MM.1S (cell line): ENCODE results near the gene CAPN15.

ENCODE experiments used
- DNase-seq: peaks from one replicate; pipeline ENCODE4 v3.0.0-alpha.2; 2015
- H2AFZ ChIP-seq: fragments of 300-600 bp; sonication (generic); 2 replicates; pipeline ENCODE4 v1.6.0; 2016; ENCODE audit warnings: antibody characterized with exemption, low read length
- H3F3A ChIP-seq: fragments of 300-600 bp; sonication (generic); 2 replicates; pipeline ENCODE4 v1.6.1; 2016; ENCODE audit warnings: mild to moderate bottlenecking, antibody characterized with exemption, low read length, moderate library complexity, mixed read lengths; ENCODE audit not compliant: insufficient read depth
- H3K27ac ChIP-seq: fragments of 300-600 bp; sonication (generic); 2 replicates; pipeline ENCODE4 v1.5.1; 2016; ENCODE audit warnings: mild to moderate bottlenecking, low read length
- H3K27me3 ChIP-seq: fragments of 300-600 bp; sonication (generic); replicated peaks from 2 replicates; pipeline ENCODE4 v1.6.0; 2016; ENCODE audit warnings: low read length; ENCODE audit not compliant: insufficient read depth
- H3K36me3 ChIP-seq: fragments of 300-600 bp; sonication (generic); replicated peaks from 2 replicates; pipeline ENCODE4 v1.6.1; 2016; ENCODE audit warnings: mild to moderate bottlenecking, low read length, mixed read lengths; ENCODE audit not compliant: insufficient read depth
- H3K4me1 ChIP-seq: fragments of 300-600 bp; sonication (generic); 2 replicates; pipeline ENCODE4 v1.6.1; 2016; ENCODE audit warnings: low read length, mixed read lengths
- H3K4me2 ChIP-seq: fragments of 300-600 bp; sonication (generic); 2 replicates; pipeline ENCODE4 v1.6.0; 2016; ENCODE audit warnings: low read depth, low read length
- H3K4me3 ChIP-seq: fragments of 300-600 bp; sonication (generic); 2 replicates; pipeline ENCODE4 v1.5.1; 2016; ENCODE audit warnings: low read length, mixed read lengths
- H3K79me2 ChIP-seq: fragments of 300-600 bp; sonication (generic); 2 replicates; pipeline ENCODE4 v1.6.1; 2016; ENCODE audit warnings: mixed run types, low read length, mixed read lengths
- H3K9ac ChIP-seq: fragments of 300-600 bp; sonication (generic); 2 replicates; pipeline ENCODE4 v1.6.1; 2016; ENCODE audit warnings: low read length, mixed read lengths
- H3K9me2 ChIP-seq: fragments of 300-600 bp; sonication (generic); replicated peaks from 2 replicates; pipeline ENCODE4 v1.6.1; 2016; ENCODE audit warnings: mild to moderate bottlenecking, low read length, mixed read lengths; ENCODE audit not compliant: insufficient read depth
- H3K9me3 ChIP-seq: fragments of 300-600 bp; sonication (generic); replicated peaks from 2 replicates; pipeline ENCODE4 v1.6.1; 2016; ENCODE audit warnings: mild to moderate bottlenecking, low read length, mixed read lengths; ENCODE audit not compliant: insufficient read depth
- H4K20me1 ChIP-seq: fragments of 300-600 bp; sonication (generic); 2 replicates; pipeline ENCODE4 v1.6.1; 2016; ENCODE audit warnings: mild to moderate bottlenecking, low read length, moderate library complexity, mixed read lengths; ENCODE audit not compliant: insufficient read depth
- CTCF ChIP-seq: fragments of 300-600 bp; sonication (generic); IDR thresholded peaks from 2 replicates; pipeline ENCODE4 v1.5.1; 2016; ENCODE audit warnings: antibody characterized with exemption, low read length, mixed read lengths
- EZH2 ChIP-seq: fragments of 300-600 bp; sonication (generic); optimal IDR thresholded peaks from 2 replicates; pipeline ENCODE3; 2017; ENCODE audit warnings: low read depth, mild to moderate bottlenecking, antibody characterized with exemption, low read length, mixed read lengths
- EZH2phosphoT487 ChIP-seq: fragments of 300-600 bp; sonication (generic); IDR thresholded peaks from 2 replicates; pipeline ENCODE4 v1.6.1; 2018; ENCODE audit warnings: antibody characterized with exemption, low read length

The CAPN15 gene

GRCh38 chr16:520847-521246, 6.7 kb upstream of the CAPN15 start:
- Histone ChIP-seq H3K4me2 (no peak overlapping the region), H3K4me3 (no peak overlapping the region), H3K4me1 (no peaks in the 10 kb centered on the region)

GRCh38 chr16:521381-522210, 5.9 kb upstream of the CAPN15 start:
- no peaks in the 10 kb centered on the region for H3K9me3 ChIP-seq
- no peak for DNase-seq

More at GRCh38 chr16:520847-521246, 6.7 kb upstream of the CAPN15 start:
- Histone ChIP-seq H3K9me3 (no peaks in the 10 kb centered on the region), H3K36me3 (no peaks in the 10 kb centered on the region), H3K79me2 (peaks cover 9% of the 10 kb centered on the region), H3K9ac (no peak overlapping the region), H3K27ac (no peak overlapping the region), H4K20me1 (no peaks in the 10 kb centered on the region), H3F3A (no peaks in the 10 kb centered on the region), H3K9me2 (no peaks in the 10 kb centered on the region), H3K27me3 (no peaks in the 10 kb centered on the region), H2AFZ (no peak overlapping the region)
- no peak for DNase-seq
- TF ChIP-seq EZH2phosphoT487, result no peak
- TF ChIP-seq CTCF, result no peak
- TF ChIP-seq EZH2, result no peak

GRCh38 chr16:522320-523096, 5.0 kb upstream of the CAPN15 start:
- Histone ChIP-seq H3K4me2 (no peak overlapping the region), H4K20me1 (no peaks in the 10 kb centered on the region), H3K27ac (no peak overlapping the region), H3K27me3 (no peaks in the 10 kb centered on the region), H3K9ac (no peak overlapping the region), H3K4me1 (peaks cover 5% of the 10 kb centered on the region; the same call in 1 of the 2 replicates), H2AFZ (no peak overlapping the region), H3K9me3 (no peaks in the 10 kb centered on the region), H3K79me2 (peaks cover 22% of the 10 kb centered on the region), H3K9me2 (no peaks in the 10 kb centered on the region), H3K36me3 (no peaks in the 10 kb centered on the region), H3F3A (no peaks in the 10 kb centered on the region), H3K4me3 (no peak overlapping the region)
- no peak for TF ChIP-seq CTCF
- no peak for DNase-seq

More at GRCh38 chr16:521381-522210, 5.9 kb upstream of the CAPN15 start:
- no peak for TF ChIP-seq EZH2phosphoT487
- TF ChIP-seq EZH2, result no peak
- no peak for TF ChIP-seq CTCF
- H3K27me3 ChIP-seq, result no peaks in the 10 kb centered on the region
- H3F3A ChIP-seq, result no peaks in the 10 kb centered on the region
- H2AFZ ChIP-seq, result no peak overlapping the region
- no peak overlapping the region for H3K9ac ChIP-seq
- H3K9me2 ChIP-seq, result no peaks in the 10 kb centered on the region
- H3K36me3 ChIP-seq, result no peaks in the 10 kb centered on the region
- H3K4me1 ChIP-seq, result peaks cover 5% of the 10 kb centered on the region; the same call in 1 of the 2 replicates
- no peak overlapping the region for H3K4me2 ChIP-seq
- no peaks in the 10 kb centered on the region for H4K20me1 ChIP-seq
- no peak overlapping the region for H3K27ac ChIP-seq
- H3K4me3 ChIP-seq, result no peak overlapping the region
- peaks cover 16% of the 10 kb centered on the region for H3K79me2 ChIP-seq
